H9 (cell line): ENCODE data around the gene TNKS1BP1. TPM values are rescaled to one million over a fixed set of nuclear protein-coding genes. Genes with fewer than 3 reads are reported as not detected.
A peak's percentile ranks its signal among the peaks of the same experiment; 100 is the strongest.

Source experiments
- DNase-seq: peaks from one replicate; pipeline ENCODE4 v3.0.0-alpha.2; 2017
- H2AFZ ChIP-seq: one replicate; pipeline ENCODE4 v1.6.1; 2013; ENCODE audit warnings: mild to moderate bottlenecking, low read length, control low read depth, moderate library complexity
- H2AK5ac ChIP-seq: 2 replicates; pipeline ENCODE4 v1.6.1; 2013; ENCODE audit warnings: low read length, control low read depth, mixed read lengths; ENCODE audit not compliant: insufficient read length
- H2BK120ac ChIP-seq: one replicate; pipeline ENCODE4 v1.6.1; 2013; ENCODE audit warnings: low read depth, mild to moderate bottlenecking, low read length, control low read depth, inconsistent platforms; ENCODE audit not compliant: poor library complexity, severe bottlenecking
- H2BK12ac ChIP-seq: 2 replicates; pipeline ENCODE4 v1.6.1; 2013; ENCODE audit warnings: low read length, control low read depth, mixed read lengths, low read depth; ENCODE audit not compliant: insufficient read length
- H2BK15ac ChIP-seq: 2 replicates; pipeline ENCODE4 v1.6.1; 2013; ENCODE audit warnings: low read depth, low read length, control low read depth
- H2BK20ac ChIP-seq: one replicate; pipeline ENCODE4 v1.6.1; 2013; ENCODE audit warnings: low read depth, mild to moderate bottlenecking, low read length, control low read depth, inconsistent platforms; ENCODE audit not compliant: poor library complexity, severe bottlenecking
- H2BK5ac ChIP-seq: 2 replicates; pipeline ENCODE4 v1.6.1; 2013; ENCODE audit warnings: low read length, control low read depth, mixed read lengths; ENCODE audit not compliant: insufficient read length
- H3K14ac ChIP-seq: 2 replicates; pipeline ENCODE4 v1.6.1; 2013; ENCODE audit warnings: low read length, control low read depth; ENCODE audit not compliant: insufficient read depth
- H3K18ac ChIP-seq: 2 replicates; pipeline ENCODE4 v1.6.1; 2013; ENCODE audit warnings: low read depth, mild to moderate bottlenecking, mixed read lengths, low read length, control low read depth; ENCODE audit not compliant: insufficient read length
- H3K23ac ChIP-seq: 2 replicates; pipeline ENCODE4 v1.6.1; 2013; ENCODE audit warnings: low read length, control low read depth, mixed read lengths, low read depth; ENCODE audit not compliant: insufficient read length
- H3K23me2 ChIP-seq: 2 replicates; pipeline ENCODE4 v1.6.1; 2013; ENCODE audit warnings: low read depth, mild to moderate bottlenecking, mixed read lengths, low read length, control low read depth; ENCODE audit not compliant: insufficient read length, poor library complexity, severe bottlenecking
- H3K27ac ChIP-seq: 2 replicates; pipeline ENCODE4 v1.5.1; 2013; ENCODE audit warnings: low read length, control low read depth, mixed read lengths, low read depth; ENCODE audit not compliant: insufficient read length
- H3K27me3 ChIP-seq: 2 replicates; pipeline ENCODE4 v1.6.1; 2013; ENCODE audit warnings: low read length, control low read depth, inconsistent platforms; ENCODE audit not compliant: insufficient read depth
- H3K4ac ChIP-seq: 2 replicates; pipeline ENCODE4 v1.6.1; 2013; ENCODE audit warnings: low read depth, mild to moderate bottlenecking, control low read depth, inconsistent platforms, low read length, moderate library complexity
- H3K4me1 ChIP-seq: 2 replicates; pipeline ENCODE4 v1.6.1; 2013; ENCODE audit warnings: low read length, control low read depth, inconsistent platforms; ENCODE audit not compliant: insufficient read depth
- H3K4me2 ChIP-seq: 2 replicates; pipeline ENCODE4 v1.6.1; 2013; ENCODE audit warnings: low read length, control low read depth, mixed read lengths; ENCODE audit not compliant: insufficient read length, insufficient read depth
- H3K56ac ChIP-seq: 2 replicates; pipeline ENCODE4 v1.6.1; 2013; ENCODE audit warnings: low read depth, mild to moderate bottlenecking, mixed read lengths, low read length, control low read depth; ENCODE audit not compliant: insufficient read length
- H3K79me1 ChIP-seq: 2 replicates; pipeline ENCODE4 v1.6.1; 2013; ENCODE audit warnings: low read depth, mild to moderate bottlenecking, moderate library complexity, low read length, control low read depth, inconsistent platforms; ENCODE audit not compliant: insufficient read depth, poor library complexity, severe bottlenecking
- H3K79me2 ChIP-seq: 2 replicates; pipeline ENCODE4 v1.6.1; 2013; ENCODE audit warnings: low read length, control low read depth, inconsistent platforms; ENCODE audit not compliant: insufficient read depth
- H3K9ac ChIP-seq: 2 replicates; pipeline ENCODE4 v1.6.1; 2013; ENCODE audit warnings: low read length, control low read depth, mixed read lengths; ENCODE audit not compliant: insufficient read length; ENCODE audit errors: extremely low read depth
- H3K9me3 ChIP-seq: one replicate; pipeline ENCODE4 v1.6.1; 2013; ENCODE audit warnings: low read depth, low read length, inconsistent platforms; ENCODE audit not compliant: control insufficient read depth
- H3T11ph ChIP-seq: one replicate; pipeline ENCODE4 v1.6.1; 2013; ENCODE audit warnings: mild to moderate bottlenecking, low read length, control low read depth, inconsistent platforms
- H4K20me1 ChIP-seq: one replicate; pipeline ENCODE4 v1.6.1; 2013; ENCODE audit not compliant: control insufficient read depth, insufficient read length, insufficient read depth
- H4K5ac ChIP-seq: 2 replicates; pipeline ENCODE4 v1.6.1; 2013; ENCODE audit warnings: low read depth, mild to moderate bottlenecking, mixed read lengths, low read length, control low read depth; ENCODE audit not compliant: insufficient read length
- H4K8ac ChIP-seq: replicated peaks from 2 replicates; pipeline ENCODE4 v1.6.1; 2013; ENCODE audit warnings: low read length, control low read depth, mixed read lengths, low read depth; ENCODE audit not compliant: insufficient read length
- H4K91ac ChIP-seq: 2 replicates; pipeline ENCODE4 v1.6.1; 2013; ENCODE audit warnings: low read depth, mild to moderate bottlenecking, moderate library complexity, mixed read lengths, low read length, control low read depth; ENCODE audit not compliant: insufficient read length
- H3K27ac Mint-ChIP-seq, 3 experiments: 2 replicates in 2 of 3; 3 replicates in 1 of 3; pipeline ENCODE4 v1.8.0; 2020 to 2021; ENCODE audit warnings: mixed read lengths in 3 of 3, mild to moderate bottlenecking in 1 of 3, moderate library complexity in 1 of 3
- H3K27me3 Mint-ChIP-seq: 2 replicates; pipeline ENCODE4 v1.8.0; 2021; ENCODE audit warnings: low read depth, mild to moderate bottlenecking, moderate library complexity, mixed read lengths
- H3K36me3 Mint-ChIP-seq, 3 experiments: 2 replicates in 2 of 3; 3 replicates in 1 of 3; pipeline ENCODE4 v1.8.0; 2020 to 2021; ENCODE audit warnings: low read depth in 3 of 3, mixed read lengths in 3 of 3; ENCODE audit not compliant: insufficient read depth in 1 of 3
- H3K4me1 Mint-ChIP-seq, 2 experiments: 2 replicates each; pipeline ENCODE4 v1.8.0; 2020; ENCODE audit warnings: mixed read lengths in 2 of 2
- H3K4me3 Mint-ChIP-seq, 2 experiments: 2 replicates in 1 of 2; 3 replicates in 1 of 2; pipeline ENCODE4 v1.8.0; 2020 to 2021; ENCODE audit warnings: mild to moderate bottlenecking in 2 of 2, mixed read lengths in 2 of 2, moderate library complexity in 1 of 2
- H3K9me3 Mint-ChIP-seq, 2 experiments: 2 replicates in 1 of 2; 3 replicates in 1 of 2; pipeline ENCODE4 v1.8.0; 2020; ENCODE audit warnings: mild to moderate bottlenecking in 2 of 2, mixed read lengths in 2 of 2, moderate library complexity in 1 of 2
- CTCF ChIP-seq: fragments of 200-600 bp; sonication (generic); conservative IDR thresholded peaks from 3 replicates; pipeline ENCODE4 v1.8.0; 2021; ENCODE audit warnings: antibody characterized with exemption, mild to moderate bottlenecking
- WGBS: extraction: QIAGEN DNeasy Blood & Tissue Kit; methylation state at CpG from one replicate; pipeline ENCODE4 v1.1.7; 2013; ENCODE audit warnings: missing lambda C conversion rate, low lambda C conversion rate, mixed read lengths; ENCODE audit not compliant: insufficient read length; ENCODE audit errors: extremely low coverage; 5-methylcytosine and 5-hydroxymethylcytosine counted together
- total RNA-seq: library from RNA; stranded (reverse); gene quantifications from 2 replicates; pipeline ENCODE4 v1.2.1, GENCODE V29; 2021

Gene TNKS1BP1
- total RNA-seq, 1 experiment from 2014 or later = 130 TPM

GRCh38 chr11:57306161-57306876 is 18.4 kb downstream of the TNKS1BP1 start:
- H3K27ac Mint-ChIP-seq = peak overlapping the region; percentile 17 to 62 (median 54); a peak in 4 of 7 replicates
- Histone ChIP-seq H2BK5ac (no peak overlapping the region), H3T11ph (no peak overlapping the region), H3K4ac (no peak overlapping the region), H4K8ac (no peak overlapping the region), H3K9me3 (no peaks in the 10 kb centered on the region), H3K23ac (no peak overlapping the region), H2BK20ac (no peak overlapping the region), H3K23me2 (peaks cover 6% of the 10 kb centered on the region), H3K9ac (no peak overlapping the region), H3K79me1 (no peaks in the 10 kb centered on the region), H3K14ac (no peak overlapping the region), H4K91ac (no peak overlapping the region), H4K20me1 (no peaks in the 10 kb centered on the region), H3K4me1 (peaks cover 6% of the 10 kb centered on the region), H3K4me2 (no peak overlapping the region), H2BK12ac (no peak overlapping the region), H3K56ac (no peak overlapping the region), H3K79me2 (peaks cover 9% of the 10 kb centered on the region; the same call in 1 of the 2 replicates), H3K27me3 (no peaks in the 10 kb centered on the region), H2AFZ (no peak overlapping the region), H4K5ac (no peak overlapping the region), H2BK15ac (no peak overlapping the region), H3K18ac (no peak overlapping the region), H2BK120ac (no peak overlapping the region), H3K27ac (no peak overlapping the region), H2AK5ac (no peak overlapping the region)
- no peaks in the 10 kb centered on the region for H3K9me3 Mint-ChIP-seq
- peaks cover 57 to 69% (median 58%) of the 10 kb centered on the region in 3 experiments for H3K36me3 Mint-ChIP-seq
- no peaks in the 10 kb centered on the region for H3K27me3 Mint-ChIP-seq
- no peak overlapping the region for H3K4me3 Mint-ChIP-seq
- no peak for DNase-seq
- WGBS = no CpG with 5 or more reads among the region's 15 CpGs
- no peak for TF ChIP-seq CTCF
- H3K4me1 Mint-ChIP-seq = peaks cover 18 to 32% of the 10 kb centered on the region in 2 experiments
